GM19099 (cell line): ENCODE results near the gene CXCL10.

Source experiments
- POLR2A ChIP-seq: IDR thresholded peaks from 3 replicates; pipeline ENCODE4 v1.6.1; 2011; ENCODE audit warnings: low read depth; ENCODE audit not compliant: insufficient read length; ENCODE audit errors: extremely low read depth

The CXCL10 gene

DNA sequence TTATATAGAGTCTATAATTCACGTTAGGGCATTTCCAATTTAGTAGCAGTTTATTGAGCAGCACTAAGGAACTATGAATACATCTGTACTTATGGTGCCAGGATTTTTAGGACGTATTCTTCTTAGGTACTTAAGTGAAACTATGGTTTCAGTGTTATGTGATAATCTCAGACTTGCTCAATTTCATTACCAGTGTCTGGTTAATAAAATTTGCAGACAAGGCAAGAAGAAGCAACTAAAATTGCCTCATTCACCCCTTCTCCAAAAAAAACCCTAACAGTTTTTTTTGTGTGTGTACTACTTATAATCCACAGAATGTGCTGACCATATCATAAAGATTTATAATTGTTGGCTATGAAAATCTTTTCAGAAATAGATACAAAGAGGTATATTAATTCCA lies 6.0 kb upstream of the CXCL10 start:
- TF ChIP-seq POLR2A, result no peak

DNA sequence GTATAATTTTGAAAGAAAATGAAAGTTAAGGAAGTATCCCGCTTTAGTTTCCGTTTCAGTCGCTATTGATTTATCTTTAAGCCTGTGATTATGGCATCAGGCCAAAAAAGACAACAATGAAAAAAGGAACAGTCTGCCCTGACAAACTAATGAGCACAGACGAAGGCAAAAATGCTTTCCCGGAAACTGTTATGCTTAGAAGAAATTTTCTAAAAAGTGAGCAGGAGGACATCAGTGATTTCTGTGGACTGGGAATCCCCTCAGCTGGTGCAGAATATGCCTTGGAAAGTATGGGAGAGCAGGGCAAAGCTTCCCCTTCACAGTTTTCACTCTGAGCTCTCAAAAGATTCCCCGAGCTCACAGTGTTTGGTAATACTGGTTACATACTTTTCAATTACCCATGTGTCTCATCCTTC lies 5.1 kb upstream of the CXCL10 start:
- TF ChIP-seq POLR2A, result no peak

DNA sequence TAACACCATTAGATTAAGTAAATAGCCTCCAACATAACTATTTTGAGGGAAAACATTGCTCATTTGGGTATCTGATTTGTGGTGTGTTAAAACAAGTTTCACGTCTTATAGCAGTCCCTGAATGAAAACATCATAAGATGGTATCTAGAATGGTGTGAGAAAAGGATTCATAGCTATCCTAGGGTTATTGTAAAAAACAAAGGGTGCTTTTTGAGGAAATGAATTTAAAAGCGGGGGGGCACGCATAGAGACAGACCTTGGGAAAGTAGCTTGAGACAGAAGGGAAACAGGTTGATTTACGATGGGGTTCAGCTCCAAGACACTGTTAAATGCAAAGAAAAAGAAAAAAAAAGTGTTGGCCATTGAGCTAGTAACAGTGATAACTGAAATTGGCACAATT lies 768 bp upstream of the CXCL10 start:
- no peak for TF ChIP-seq POLR2A

DNA sequence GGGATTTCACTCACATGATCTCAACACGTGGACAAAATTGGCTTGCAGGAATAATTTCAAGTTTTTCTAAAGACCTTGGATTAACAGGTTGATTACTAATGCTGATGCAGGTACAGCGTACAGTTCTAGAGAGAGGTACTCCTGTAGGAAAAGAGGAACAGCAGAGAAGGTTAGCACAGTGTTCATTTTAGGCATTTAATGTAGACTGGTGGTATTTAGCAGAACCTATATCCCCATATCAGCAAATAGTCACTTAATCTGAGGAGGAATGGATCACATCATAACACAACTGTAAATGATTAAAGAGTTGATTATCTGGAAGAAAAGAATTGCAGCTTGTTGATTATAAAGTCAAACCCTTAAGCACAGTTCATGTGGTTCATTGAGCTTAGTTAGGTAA lies 620 bp downstream of the CXCL10 start:
- no peak for TF ChIP-seq POLR2A

DNA sequence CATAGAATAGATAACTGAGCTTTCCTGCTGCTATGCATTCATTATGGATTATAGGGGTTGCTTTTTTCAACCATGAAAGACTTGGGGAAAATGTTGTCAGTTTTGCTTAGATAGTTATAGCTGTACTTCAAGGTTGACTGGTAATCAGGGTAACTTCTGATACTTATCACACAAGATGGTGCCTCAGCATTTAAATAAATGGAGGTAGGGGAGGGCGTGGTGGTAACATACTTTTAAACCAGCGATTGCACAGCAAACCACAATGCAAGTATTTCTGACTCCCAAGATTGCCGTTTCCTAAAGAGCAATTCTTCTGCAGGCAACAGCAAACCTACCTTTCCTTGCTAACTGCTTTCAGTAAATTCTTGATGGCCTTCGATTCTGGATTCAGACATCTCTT lies 1.3 kb downstream of the CXCL10 start:
- no peak for TF ChIP-seq POLR2A

DNA sequence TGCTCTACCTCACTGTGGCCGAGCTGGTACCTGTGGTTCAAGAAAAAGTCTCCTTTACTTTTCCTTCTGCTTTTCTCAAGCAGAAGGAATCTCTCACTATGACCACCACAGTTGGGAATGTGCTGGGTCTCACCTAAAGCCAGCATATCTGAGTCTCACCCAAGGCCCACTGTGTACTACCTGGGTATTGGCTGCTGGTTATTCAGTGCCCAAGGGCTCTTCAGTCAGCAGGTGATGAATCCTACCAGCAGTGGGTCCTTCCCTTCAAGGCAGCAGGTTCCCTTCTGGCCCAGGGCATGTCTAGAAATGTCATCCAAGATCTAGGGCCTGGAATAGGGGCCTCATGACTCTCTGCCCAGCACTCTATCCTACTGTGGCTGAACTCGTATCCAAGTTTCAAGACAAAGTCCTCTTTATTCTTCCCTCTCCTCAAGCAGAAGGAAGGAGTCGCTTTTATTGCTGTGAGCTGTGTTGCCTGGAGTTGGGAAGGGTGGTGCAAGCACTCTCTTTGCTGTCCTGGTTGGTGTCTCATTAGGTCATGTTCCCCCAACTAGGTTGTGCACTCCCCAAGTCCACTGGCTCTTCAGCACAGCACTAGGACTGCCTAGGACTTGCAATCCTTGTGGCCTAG lies 6.1 kb downstream of the CXCL10 start:
- no peak for TF ChIP-seq POLR2A

DNA sequence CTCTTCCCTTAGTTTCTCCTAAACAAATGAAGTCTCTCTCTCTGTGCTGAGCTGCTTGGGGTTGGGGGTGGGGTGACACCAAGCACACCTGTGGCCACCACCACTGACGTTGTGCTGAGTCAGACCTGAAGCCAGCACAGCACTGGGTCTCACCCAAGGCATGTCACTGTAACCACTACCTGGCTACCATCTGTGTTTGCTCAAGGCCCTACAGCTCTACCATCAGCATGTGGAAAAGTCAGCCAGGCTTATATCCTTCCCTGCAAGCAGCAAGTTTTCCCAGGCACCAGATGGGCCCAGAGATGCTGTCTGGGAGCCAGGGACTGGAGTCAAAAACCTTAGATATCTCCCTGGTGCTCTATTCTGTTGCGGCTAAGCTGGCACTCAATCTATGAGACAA lies 6.9 kb downstream of the CXCL10 start:
- no peak for TF ChIP-seq POLR2A

DNA sequence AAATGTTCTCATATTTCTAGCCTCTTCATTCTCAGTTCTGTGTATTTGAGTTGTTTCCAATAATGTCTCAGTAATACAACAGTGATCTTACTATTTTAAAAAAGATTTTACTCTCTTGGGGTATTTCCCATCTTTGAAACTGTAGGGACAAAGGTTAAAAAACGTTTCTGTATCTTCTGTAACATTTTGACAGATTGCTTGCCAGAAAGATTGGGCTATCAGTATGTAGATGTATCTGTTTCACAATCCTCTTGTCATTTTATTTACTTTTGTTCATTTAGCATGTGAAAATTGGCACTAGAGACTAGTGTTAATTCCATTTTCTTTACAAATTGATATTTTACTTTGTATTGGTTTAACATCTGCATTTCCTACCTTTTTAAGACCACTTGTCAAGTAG lies 9.8 kb downstream of the CXCL10 start:
- TF ChIP-seq POLR2A, result no peak

DNA sequence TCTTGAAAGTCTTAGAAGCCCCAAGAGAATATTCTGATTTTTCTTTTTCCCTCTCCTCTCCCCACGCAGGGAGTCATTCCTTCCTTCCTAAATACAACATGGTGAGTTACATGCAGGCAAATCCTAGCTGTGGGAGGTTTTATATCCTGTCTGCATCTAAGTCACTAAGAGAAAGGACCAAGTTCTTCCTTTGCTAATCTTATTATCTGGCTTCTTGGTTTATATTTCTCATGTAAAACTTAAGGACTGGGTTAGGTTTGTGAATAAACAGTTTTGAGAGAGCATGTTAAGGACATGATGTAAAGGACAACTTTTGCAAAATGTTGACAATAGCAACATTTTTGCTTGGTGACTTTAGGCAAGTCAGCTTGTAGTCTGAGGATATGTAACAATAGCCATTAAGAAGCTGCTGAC lies 10.9 kb downstream of the CXCL10 start:
- TF ChIP-seq POLR2A, result no peak

DNA sequence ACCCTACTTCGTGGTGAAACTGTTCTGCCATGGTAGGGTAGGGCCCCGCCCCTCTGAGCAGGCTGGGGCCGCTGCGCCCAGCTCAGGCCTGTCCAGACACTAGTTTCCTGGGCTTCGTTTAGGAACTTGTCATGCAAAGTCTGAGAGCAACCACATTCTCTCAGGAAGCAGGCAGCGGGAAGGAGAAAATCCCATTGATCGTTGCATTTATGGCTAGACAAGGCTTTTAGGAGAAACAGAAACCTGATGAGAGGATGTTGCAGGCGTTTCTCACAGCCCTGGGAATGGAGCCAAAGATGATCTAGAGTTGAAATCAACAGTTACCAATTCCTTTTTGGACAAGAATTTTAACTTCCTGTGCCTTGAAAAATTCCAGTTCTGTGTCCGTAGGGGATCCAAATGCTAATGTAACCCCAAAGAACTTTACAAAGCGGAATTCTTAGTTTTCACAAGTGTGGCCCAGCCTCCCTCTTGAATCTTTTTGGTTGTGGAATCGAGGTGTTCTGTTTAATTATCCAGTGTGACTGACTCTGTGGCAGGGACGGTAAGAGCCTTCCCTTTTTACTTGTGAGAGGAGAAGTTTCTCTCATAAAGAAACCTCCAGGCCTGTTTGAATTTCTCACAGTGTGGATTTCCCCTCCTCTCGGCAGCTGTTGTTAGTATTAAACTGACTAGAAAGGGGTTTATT lies 11.5 kb downstream of the CXCL10 start:
- TF ChIP-seq POLR2A, result no peak

DNA sequence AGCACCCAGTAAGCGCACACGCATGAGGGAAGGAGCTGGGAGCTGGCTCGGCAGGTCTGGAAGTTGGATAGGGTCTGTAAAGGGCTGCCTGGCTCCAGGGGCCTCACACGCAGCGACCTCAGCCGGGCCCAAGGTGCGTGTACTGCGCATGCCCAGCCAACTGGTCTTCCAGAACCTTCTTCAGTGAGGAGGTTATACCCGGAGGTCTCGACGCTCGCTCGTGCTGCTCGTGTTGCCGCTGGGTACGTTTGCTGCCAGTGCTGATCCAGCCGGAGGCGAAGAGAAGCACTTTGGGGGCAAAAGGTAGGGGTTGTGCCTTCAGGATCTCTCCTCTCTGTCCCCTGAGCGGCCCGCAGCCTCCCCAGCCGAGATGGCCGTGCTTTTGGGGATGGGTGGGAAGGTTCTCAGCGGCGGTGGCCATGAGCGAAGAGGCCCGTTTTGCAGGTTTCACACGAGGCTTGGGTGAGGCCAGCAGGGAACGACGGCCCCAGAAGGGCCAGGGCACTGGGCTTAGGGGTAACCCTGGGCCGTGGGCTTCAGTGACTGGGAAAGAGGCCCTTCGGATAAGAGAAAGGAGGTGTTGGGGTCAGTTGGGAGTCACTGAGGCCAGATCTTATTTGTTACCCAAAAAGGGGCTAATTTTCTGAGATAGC lies 12.2 kb downstream of the CXCL10 start:
- no peak for TF ChIP-seq POLR2A

DNA sequence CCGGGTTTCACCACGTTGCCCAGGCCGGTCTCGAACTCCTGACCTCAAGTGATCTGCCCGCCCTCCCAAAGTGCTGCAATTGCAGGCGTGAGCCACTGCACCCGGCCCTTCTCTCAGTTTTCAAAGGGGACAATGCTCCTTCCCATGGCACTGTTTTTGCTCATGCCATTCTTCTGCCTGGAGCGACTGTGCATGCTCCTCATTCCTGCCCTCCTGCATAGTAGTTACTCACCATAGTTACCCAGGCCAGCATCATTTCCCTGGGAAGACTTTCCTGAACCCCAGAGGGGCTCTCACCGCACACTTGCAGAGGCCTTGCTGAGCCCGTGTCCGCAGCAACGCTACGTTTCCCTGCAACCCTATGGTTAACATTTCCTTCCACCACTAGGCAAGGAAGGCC lies 12.7 kb downstream of the CXCL10 start:
- TF ChIP-seq POLR2A, result no peak

DNA sequence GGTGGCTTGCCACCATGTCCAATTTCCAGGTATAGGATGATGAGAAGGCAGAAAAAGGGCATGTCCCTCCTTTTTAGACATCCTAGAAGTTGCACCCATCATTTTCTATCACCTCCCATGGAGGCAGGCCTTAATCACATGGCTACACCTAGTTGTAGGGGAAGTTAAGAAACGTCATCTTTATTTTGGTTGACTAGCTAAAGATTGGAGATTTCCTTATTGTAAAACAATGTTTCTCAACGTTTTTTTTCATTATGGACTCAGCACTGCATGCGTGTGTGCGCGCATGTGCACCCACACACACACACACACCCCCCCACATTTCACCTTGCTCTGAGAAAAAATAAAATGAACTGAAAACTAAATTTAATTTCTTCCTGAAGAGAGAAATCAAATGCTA lies 14.0 kb downstream of the CXCL10 start:
- no peak for TF ChIP-seq POLR2A

DNA sequence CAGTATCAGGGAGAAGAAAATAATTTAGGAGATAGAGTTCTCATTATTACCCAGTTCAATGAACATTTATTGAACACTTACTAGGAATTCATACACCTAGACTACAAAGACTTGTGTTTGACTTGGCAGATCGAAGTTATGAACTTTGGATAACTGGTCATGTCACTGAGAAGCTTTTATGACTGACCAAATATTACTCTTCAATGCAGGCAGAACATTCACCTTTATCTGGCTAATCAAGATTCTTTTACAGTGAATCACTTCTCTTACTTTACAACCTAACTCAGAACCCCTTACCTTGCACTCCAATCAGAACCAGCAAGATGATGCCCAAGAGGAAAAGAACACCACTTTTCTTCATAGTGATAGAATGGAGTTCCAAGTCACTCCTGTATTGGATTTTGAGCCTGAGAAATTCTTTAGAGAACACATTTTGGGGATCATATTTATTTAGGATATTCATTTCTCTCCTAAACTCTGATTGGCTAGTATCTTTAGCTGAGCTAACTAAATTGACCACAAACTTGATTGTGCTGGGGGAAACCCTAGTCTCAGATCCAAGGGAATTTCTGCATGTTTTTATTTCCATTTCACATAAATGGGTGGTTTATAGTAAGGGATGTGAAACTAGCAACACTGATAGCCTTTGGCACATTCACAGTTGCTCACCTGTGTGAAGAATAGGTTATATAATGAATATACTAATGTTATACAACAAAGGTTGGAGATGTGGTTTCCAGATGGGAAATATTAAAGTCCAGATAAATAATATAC lies 16.0 kb downstream of the CXCL10 start, which contains the start of gene CXCL9:
TSS of gene CXCL9 (minus strand) at position 421 of the 774 bp plus-strand sequence. CDS start at position 361, 60 bp downstream.
- TF ChIP-seq POLR2A, result no peak

DNA sequence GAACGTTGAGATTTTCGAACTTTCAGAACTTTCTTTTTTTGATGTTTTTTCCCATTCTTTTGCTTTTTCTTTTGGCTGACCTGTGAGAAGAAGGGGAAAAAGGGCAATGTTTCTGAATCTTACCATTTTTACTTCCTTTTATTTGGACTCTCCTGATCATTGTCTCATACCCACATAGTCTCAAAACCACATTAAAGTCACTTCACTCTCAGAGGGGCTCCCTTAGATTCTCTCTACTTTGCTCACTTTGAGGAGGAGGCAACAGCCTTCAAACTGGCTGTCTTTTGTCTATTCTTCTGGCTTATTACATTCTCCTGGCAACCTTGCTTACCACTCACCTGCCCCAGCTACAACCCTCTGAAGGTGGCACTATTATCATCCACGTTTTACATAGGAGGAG lies 19.7 kb downstream of the CXCL10 start:
- no peak for TF ChIP-seq POLR2A
